HTR-8/SVneo (cell line): ENCODE measurements around the gene NKX2-4.
"Not testable (repeated sequence)": the region's sequence is repeated elsewhere in the genome, so short reads cannot be mapped to it uniquely, and the experiment has no call there.

Source experiments
- DNase-seq: peaks from one replicate; pipeline ENCODE4 v3.0.0; 2011; ENCODE audit warnings: low spot score, mixed read lengths; ENCODE audit not compliant: insufficient read length
- FAIRE-seq: peaks from 2 replicates; lab custom pipeline; 2011; peaks lifted over from hg19 to GRCh38; lab: Jason Lieb, UNC

NKX2-4 gene

GRCh38 chr20:21397341-21398108, at the start of gene NKX2-4:
NKX2-4 (minus strand) TSS chr20:21397526; CDS start chr20:21397399, 127 bp downstream.
- FAIRE-seq (no peak), DNase-seq (no peak)

GRCh38 chr20:21437816-21438215, 40.5 kb upstream of the NKX2-4 start:
- FAIRE-seq = no peak
- no peak for DNase-seq

- DNase-seq = no peak
- no peak for FAIRE-seq
Observed at GRCh38 chr20:21437248-21437647, 39.9 kb upstream of the NKX2-4 start.

- DNase-seq = peak; percentile 63
- peak; percentile 54 for FAIRE-seq
Observed at GRCh38 chr20:21436205-21436604, 38.9 kb upstream of the NKX2-4 start.

GRCh38 chr20:21435576-21435975, 38.2 kb upstream of the NKX2-4 start:
- FAIRE-seq (no peak), DNase-seq (no peak)

GRCh38 chr20:21433329-21433890, 36.1 kb upstream of the NKX2-4 start:
- DNase-seq = no peak
- FAIRE-seq = no peak

GRCh38 chr20:21432911-21433310, 35.6 kb upstream of the NKX2-4 start:
- DNase-seq (no peak), FAIRE-seq (no peak)

- FAIRE-seq = no peak
- DNase-seq = no peak
Observed at GRCh38 chr20:21430020-21430419, 32.7 kb upstream of the NKX2-4 start.

GRCh38 chr20:21424846-21425245, 27.5 kb upstream of the NKX2-4 start:
- no peak for FAIRE-seq

GRCh38 chr20:21423712-21424111, 26.4 kb upstream of the NKX2-4 start:
- not testable (repeated sequence) for DNase-seq, FAIRE-seq

More at GRCh38 chr20:21424846-21425245, 27.5 kb upstream of the NKX2-4 start:
- no peak for DNase-seq

- DNase-seq = no peak
- no peak for FAIRE-seq
Observed at GRCh38 chr20:21421601-21422236, 24.4 kb upstream of the NKX2-4 start.

GRCh38 chr20:21419147-21419546, 21.8 kb upstream of the NKX2-4 start:
- not testable (repeated sequence) for FAIRE-seq, DNase-seq

- DNase-seq, FAIRE-seq: not testable (repeated sequence)
Observed at GRCh38 chr20:21413996-21414395, 16.7 kb upstream of the NKX2-4 start.

GRCh38 chr20:21411725-21412124, 14.4 kb upstream of the NKX2-4 start:
- FAIRE-seq = no peak
- no peak for DNase-seq

- DNase-seq (no peak), FAIRE-seq (no peak)
Observed at GRCh38 chr20:21399005-21399475, 1.7 kb upstream of the NKX2-4 start.

- no peak for FAIRE-seq
- no peak for DNase-seq
Observed at GRCh38 chr20:21398109-21399004, 1.0 kb upstream of the NKX2-4 start.

GRCh38 chr20:21396599-21397340, 556 bp downstream of the NKX2-4 start:
- DNase-seq (no peak), FAIRE-seq (no peak)

GRCh38 chr20:21395666-21396598, 1.4 kb downstream of the NKX2-4 start:
- DNase-seq (no peak), FAIRE-seq (no peak)
